ENCODE measurements around the gene NRF1.
"Not testable (repeated sequence)": the region's sequence is repeated elsewhere in the genome, so short reads cannot be mapped to it uniquely, and the experiment has no call there.

DNA sequence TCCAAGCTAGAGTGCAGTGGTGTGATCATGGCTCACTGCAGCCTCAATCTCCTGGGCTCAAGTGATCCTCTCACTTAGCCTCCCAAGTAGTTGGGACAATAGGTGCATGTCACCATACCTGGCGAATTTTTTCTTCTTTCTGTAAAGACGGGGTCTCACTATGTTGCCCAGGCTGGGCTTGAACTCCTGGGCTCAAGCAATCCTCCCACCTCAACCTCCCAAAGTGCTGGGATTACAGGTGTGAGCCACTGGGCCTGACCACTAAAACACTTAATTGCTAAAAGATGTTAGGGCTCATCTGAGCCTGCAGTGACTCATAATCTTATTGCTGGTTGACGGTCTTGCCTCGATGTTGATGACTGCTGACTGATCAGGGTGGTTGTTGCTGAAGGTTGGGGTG, 63.0 kb downstream of the NRF1 start:
- TF ChIP-seq POLR2A (IDR thresholded peaks at IDR 0.05), result not testable (repeated sequence)
- TF ChIP-seq, protein P1, sequence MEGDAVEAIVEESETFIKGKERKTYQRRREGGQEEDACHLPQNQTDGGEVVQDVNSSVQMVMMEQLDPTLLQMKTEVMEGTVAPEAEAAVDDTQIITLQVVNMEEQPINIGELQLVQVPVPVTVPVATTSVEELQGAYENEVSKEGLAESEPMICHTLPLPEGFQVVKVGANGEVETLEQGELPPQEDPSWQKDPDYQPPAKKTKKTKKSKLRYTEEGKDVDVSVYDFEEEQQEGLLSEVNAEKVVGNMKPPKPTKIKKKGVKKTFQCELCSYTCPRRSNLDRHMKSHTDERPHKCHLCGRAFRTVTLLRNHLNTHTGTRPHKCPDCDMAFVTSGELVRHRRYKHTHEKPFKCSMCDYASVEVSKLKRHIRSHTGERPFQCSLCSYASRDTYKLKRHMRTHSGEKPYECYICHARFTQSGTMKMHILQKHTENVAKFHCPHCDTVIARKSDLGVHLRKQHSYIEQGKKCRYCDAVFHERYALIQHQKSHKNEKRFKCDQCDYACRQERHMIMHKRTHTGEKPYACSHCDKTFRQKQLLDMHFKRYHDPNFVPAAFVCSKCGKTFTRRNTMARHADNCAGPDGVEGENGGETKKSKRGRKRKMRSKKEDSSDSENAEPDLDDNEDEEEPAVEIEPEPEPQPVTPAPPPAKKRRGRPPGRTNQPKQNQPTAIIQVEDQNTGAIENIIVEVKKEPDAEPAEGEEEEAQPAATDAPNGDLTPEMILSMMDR (IDR thresholded peaks at IDR 0.05), result not testable (repeated sequence)

Data from adrenal gland (tissue), 5 donors.